SK-N-SH (cell line): Measurements from ENCODE around the gene RNU6-9. TPM values are rescaled to one million over a fixed set of nuclear protein-coding genes. Genes with fewer than 3 reads are reported as not detected.

ENCODE experiments used
- CTCF ChIA-PET: fragments of 300-600, 350-600 bp; formaldehyde crosslinking; extraction: SDS; loops from one replicate; lab custom pipeline; 2021; lab: Yijun Ruan, JAX
- POLR2A ChIA-PET: fragments of 350-600 bp; sonication (Branson Sonifier 250); formaldehyde crosslinking; extraction: SDS; loops from one replicate; lab custom pipeline; 2020; ENCODE audit warnings: antibody characterized with exemption, inconsistent platforms; lab: Yijun Ruan, JAX
- DNase-seq: peaks from one replicate; pipeline ENCODE4 v3.0.0; 2012
- H2AFZ ChIP-seq: fragments of 200-600 bp; sonication (generic); 2 replicates; pipeline ENCODE4 v1.8.1; 2016; ENCODE audit warnings: antibody characterized with exemption, mild to moderate bottlenecking, low read depth
- H3F3A ChIP-seq: fragments of 200-600 bp; sonication (generic); replicated peaks from 2 replicates; pipeline ENCODE3; 2016; ENCODE audit warnings: antibody characterized with exemption, mild to moderate bottlenecking; ENCODE audit not compliant: insufficient read depth
- H3K27ac ChIP-seq, 2 experiments: fragments of 200-500 bp in 1 of 2; fragments of 200-600 bp in 1 of 2; sonication (Bioruptor generic) in 1 of 2; sonication (generic), shearing (Covaris generic) in 1 of 2; 2 replicates each; pipeline versions ENCODE4 v1.5.1 to v1.6.1; 2014 to 2016; ENCODE audit warnings: low read depth in 2 of 2, inconsistent platforms in 1 of 2, low read length in 1 of 2, mild to moderate bottlenecking in 1 of 2, mixed read lengths in 1 of 2
- H3K27me3 ChIP-seq: fragments of 200-600 bp; sonication (generic), shearing (Covaris generic); 2 replicates; pipeline ENCODE4 v1.6.1; 2016; ENCODE audit warnings: mixed run types; ENCODE audit not compliant: insufficient read depth
- H3K36me3 ChIP-seq, 2 experiments: fragments of 200-500 bp in 1 of 2; fragments of 200-600 bp in 1 of 2; sonication (Bioruptor generic) in 1 of 2; sonication (generic) in 1 of 2; replicated peaks in 1 of 2; 2 replicates each; pipeline versions ENCODE3 to v1.5.1; 2014 to 2016; ENCODE audit warnings: low read length in 1 of 2, mild to moderate bottlenecking in 1 of 2; ENCODE audit not compliant: insufficient read depth in 2 of 2, control insufficient read depth in 1 of 2
- H3K4me1 ChIP-seq, 2 experiments: fragments of 200-500 bp in 1 of 2; fragments of 200-600 bp in 1 of 2; sonication (Bioruptor generic) in 1 of 2; sonication (generic), shearing (Covaris generic) in 1 of 2; 2 replicates each; pipeline versions ENCODE4 v1.5.1 to v1.6.1; 2014 to 2016; ENCODE audit warnings: low read depth in 1 of 2, low read length in 1 of 2, mixed run types in 1 of 2; ENCODE audit not compliant: insufficient read depth in 2 of 2, control insufficient read depth in 1 of 2
- H3K4me2 ChIP-seq: fragments of 200-600 bp; sonication (generic), shearing (Covaris generic); 2 replicates; pipeline ENCODE4 v1.6.1; 2017; ENCODE audit warnings: mixed run types
- H3K4me3 ChIP-seq, 2 experiments: fragments of 200-500 bp in 1 of 2; fragments of 200-600 bp in 1 of 2; sonication (Bioruptor generic) in 1 of 2; sonication (generic), shearing (Covaris generic) in 1 of 2; 2 replicates each; pipeline versions ENCODE4 v1.5.1 to v1.8.1; 2014 to 2016; ENCODE audit warnings: low read depth in 2 of 2, inconsistent platforms in 1 of 2, low read length in 1 of 2, mild to moderate bottlenecking in 1 of 2, mixed read lengths in 1 of 2, moderate library complexity in 1 of 2
- H3K79me2 ChIP-seq: fragments of 200-600 bp; sonication (generic); 2 replicates; pipeline ENCODE4 v1.8.1; 2017; ENCODE audit warnings: mild to moderate bottlenecking; ENCODE audit not compliant: insufficient read depth
- H3K9ac ChIP-seq: fragments of 200-600 bp; sonication (generic); 2 replicates; pipeline ENCODE4 v1.6.1; 2017; ENCODE audit warnings: mixed run types
- H3K9me2 ChIP-seq: fragments of 200-600 bp; sonication (generic); 2 replicates; pipeline ENCODE4 v1.6.1; 2017; ENCODE audit warnings: mixed run types
- H3K9me3 ChIP-seq: fragments of 200-600 bp; sonication (generic); 2 replicates; pipeline ENCODE4 v1.6.1; 2017; ENCODE audit warnings: mixed run types, mild to moderate bottlenecking, moderate library complexity
- H4K20me1 ChIP-seq: fragments of 200-600 bp; sonication (generic); 2 replicates; pipeline ENCODE4 v1.6.1; 2017; ENCODE audit warnings: mild to moderate bottlenecking, mixed run types; ENCODE audit not compliant: insufficient read depth
- CHD2 ChIP-seq: fragments of 150-350 bp; IDR thresholded peaks from 2 replicates; pipeline ENCODE4 v1.6.1; 2018; ENCODE audit warnings: low read length; ENCODE audit not compliant: partially characterized antibody
- ELF1 ChIP-seq: IDR thresholded peaks from 2 replicates; pipeline ENCODE4 v1.4.0; 2012
- EZH2phosphoT487 ChIP-seq: fragments of 200-600 bp; sonication (generic); IDR thresholded peaks from 2 replicates; pipeline ENCODE4 v1.6.1; 2017; ENCODE audit warnings: low read depth, mixed run types, mild to moderate bottlenecking, antibody characterized with exemption, moderate library complexity, borderline replicate concordance
- FOSL2 ChIP-seq: IDR thresholded peaks from 2 replicates; pipeline ENCODE4 v1.4.0; 2012; ENCODE audit warnings: low read depth, mild to moderate bottlenecking, moderate library complexity, borderline replicate concordance
- FOXM1 ChIP-seq: IDR thresholded peaks from 2 replicates; pipeline ENCODE4 v1.4.0; 2012; ENCODE audit warnings: low read depth, mild to moderate bottlenecking
- GABPA ChIP-seq: IDR thresholded peaks from 2 replicates; pipeline ENCODE4 v1.4.0; 2012; ENCODE audit warnings: low read depth, mild to moderate bottlenecking
- GATA2 ChIP-seq: sonication (generic); formaldehyde crosslinking; IDR thresholded peaks from 2 replicates; pipeline ENCODE4 v1.5.0; 2020; ENCODE audit warnings: mild to moderate bottlenecking, missing genetic modification reagents
- JUND ChIP-seq: IDR thresholded peaks from 2 replicates; pipeline ENCODE4 v1.4.0; 2012
- MAX ChIP-seq: IDR thresholded peaks from 2 replicates; pipeline ENCODE4 v1.4.0; 2012; ENCODE audit warnings: low read depth
- MEF2A ChIP-seq: IDR thresholded peaks from 2 replicates; pipeline ENCODE4 v1.4.0; 2012; ENCODE audit warnings: low read depth, borderline replicate concordance
- MXI1 ChIP-seq: IDR thresholded peaks from 2 replicates; pipeline ENCODE4 v1.6.1; 2012; ENCODE audit warnings: mild to moderate bottlenecking, low read depth, low read length, improper control_type of control experiment
- NFIC ChIP-seq: IDR thresholded peaks from 2 replicates; pipeline ENCODE4 v1.4.0; 2012; ENCODE audit warnings: borderline replicate concordance
- NRF1 ChIP-seq: IDR thresholded peaks from 2 replicates; pipeline ENCODE4 v1.6.1; 2012; ENCODE audit warnings: low read depth, mild to moderate bottlenecking, low read length
- POLR2AphosphoS5 ChIP-seq: IDR thresholded peaks from 2 replicates; pipeline ENCODE4 v1.6.1; 2012; ENCODE audit warnings: low read depth, low read length
- RCOR1 ChIP-seq: fragments of 150-350 bp; IDR thresholded peaks from 2 replicates; pipeline ENCODE4 v1.6.1; 2017; ENCODE audit warnings: antibody characterized with exemption, low read length
- REST ChIP-seq: IDR thresholded peaks from 2 replicates; pipeline ENCODE4 v1.6.1; 2012; ENCODE audit warnings: mild to moderate bottlenecking, low read depth, low read length, moderate library complexity
- SIN3A ChIP-seq: IDR thresholded peaks from 2 replicates; pipeline ENCODE4 v1.6.1; 2012; ENCODE audit warnings: low read depth, mild to moderate bottlenecking, low read length, moderate library complexity, borderline replicate concordance
- SMC3 ChIP-seq: IDR thresholded peaks from 2 replicates; pipeline ENCODE4 v1.6.1; 2012; ENCODE audit warnings: low read depth, low read length, improper control_type of control experiment
- TEAD4 ChIP-seq: IDR thresholded peaks from 2 replicates; pipeline ENCODE4 v1.4.0; 2012; ENCODE audit warnings: mild to moderate bottlenecking, borderline replicate concordance; ENCODE audit not compliant: insufficient read depth
- YY1 ChIP-seq: IDR thresholded peaks from 2 replicates; pipeline ENCODE4 v1.4.0; 2012; ENCODE audit warnings: low read depth, mild to moderate bottlenecking
- ZBTB33 ChIP-seq: IDR thresholded peaks from 2 replicates; pipeline ENCODE4 v1.4.0; 2012; ENCODE audit warnings: low read depth, borderline replicate concordance
- WGBS: methylation state at CpG from one replicate; pipeline ENCODE4 v1.1.6; 2017; ENCODE audit warnings: low lambda C conversion rate; 5-methylcytosine and 5-hydroxymethylcytosine counted together
- polyA plus RNA-seq, 3 experiments: library from polyadenylated mRNA; depleted of rRNA; stranded (reverse); fragments of >200 nt; gene quantifications; 2 replicates each; pipeline ENCODE4 v1.2.3, GENCODE V29; 2012

The RNU6-9 gene
- polyA plus RNA-seq, 1 of the 3 experiments (the other 2 are of a cell fraction) = not detected

GRCh38 chr19:941292-942132 is 48.2 kb downstream of the RNU6-9 start:
- Histone ChIP-seq H3K79me2 (peaks cover 39% of the 10 kb centered on the region; the same call in 1 of the 2 replicates), H3K27me3 (no peaks in the 10 kb centered on the region), H2AFZ (no peak overlapping the region), H3K36me3 (no peaks in the 10 kb centered on the region), H3K4me2 (peak overlapping the region; percentile 88), H3K9me3 (no peaks in the 10 kb centered on the region), H4K20me1 (peaks cover 46% of the 10 kb centered on the region), H3K27ac (peak overlapping the region; percentile 69 to 95; a peak in 3 of 4 replicates), H3K4me3 (peak overlapping the region; percentile 27 to 49; a peak in 3 of 4 replicates), H3F3A (peaks cover 13% of the 10 kb centered on the region), H3K4me1 (peaks cover 6 to 59% of the 10 kb centered on the region in 2 experiments; a peak in 3 of 4 replicates)
- no peak for DNase-seq
- TF ChIP-seq YY1 = no peak
- no peak for TF ChIP-seq ELF1
- no peak for TF ChIP-seq SIN3A
- no peak for TF ChIP-seq MAX
- TF ChIP-seq EZH2phosphoT487 = no peak
- TF ChIP-seq MEF2A = no peak
- TF ChIP-seq GABPA = no peak
- TF ChIP-seq JUND = no peak
- TF ChIP-seq MXI1 = no peak
- no peak for TF ChIP-seq TEAD4
- no peak for TF ChIP-seq POLR2AphosphoS5
- no peak for TF ChIP-seq NFIC
- TF ChIP-seq GATA2 = no peak
- no peak for TF ChIP-seq FOXM1
- TF ChIP-seq, all 33 proteins: peak for 0
- Histone ChIP-seq H3K9me2 (no peaks in the 10 kb centered on the region), H3K9ac (peak overlapping the region; percentile 34)
- POLR2A ChIA-PET = no interaction called here
- CTCF ChIA-PET = interaction anchor here (0.6 kb wide), 1 partner anchor 10 kb away, joined by 3 read pairs; no protein-coding TSS in a partner anchor
- WGBS = 71% methylated on average over 11 of the region's 45 CpGs

GRCh38 chr19:942133-942645 is 48.9 kb downstream of the RNU6-9 start:
- Histone ChIP-seq H3F3A (peaks cover 13% of the 10 kb centered on the region), H3K4me3 (no peak overlapping the region), H4K20me1 (peaks cover 49% of the 10 kb centered on the region), H2AFZ (no peak overlapping the region), H3K9me2 (no peaks in the 10 kb centered on the region), H3K79me2 (peaks cover 39% of the 10 kb centered on the region; the same call in 1 of the 2 replicates), H3K36me3 (no peaks in the 10 kb centered on the region), H3K27ac (peak overlapping the region in 1 of 2 experiments; percentile 95; a peak in 2 of 4 replicates), H3K4me1 (peaks cover 6 to 59% of the 10 kb centered on the region in 2 experiments; a peak in 3 of 4 replicates), H3K4me2 (peak overlapping the region; percentile 88; the same call in 1 of the 2 replicates), H3K9ac (no peak overlapping the region), H3K27me3 (no peaks in the 10 kb centered on the region), H3K9me3 (no peaks in the 10 kb centered on the region)
- ChIA-PET POLR2A (no interaction called here), CTCF (interaction anchor here (0.6 to 1.6 kb wide), 2 partner anchors 10 to 40 kb away, joined by 3 to 4 read pairs; no protein-coding TSS in a partner anchor)
- WGBS = 99% methylated on average over 15 of the region's 32 CpGs
- no peak for DNase-seq
- TF ChIP-seq YY1 (no peak), NRF1 (no peak), MAX (no peak), FOXM1 (no peak), GABPA (no peak), SMC3 (no peak), CHD2 (no peak), REST (no peak), FOSL2 (no peak), RCOR1 (no peak), ZBTB33 (no peak), MEF2A (no peak)
